Neural cell (in vitro differentiated cells): Measurements from ENCODE around the gene PLCE1.

Experiments
- EZH2 ChIP-seq: fragments of 200-600, 300-800 bp; shearing (Covaris generic), sonication (generic); IDR thresholded peaks from 2 replicates; pipeline ENCODE4 v1.6.1; 2014; ENCODE audit warnings: antibody characterized with exemption, low read length, borderline replicate concordance, mild to moderate bottlenecking; ENCODE audit not compliant: insufficient read depth, poor library complexity, severe bottlenecking
- POLR2AphosphoS5 ChIP-seq: IDR thresholded peaks from 2 replicates; pipeline ENCODE4 v1.6.1; 2012
- RAD21 ChIP-seq: fragments of 450-650 bp; conservative IDR thresholded peaks from 2 replicates; pipeline ENCODE4 v1.6.1; 2014; ENCODE audit warnings: antibody characterized with exemption, mild to moderate bottlenecking, moderate library complexity
- TF ChIP-seq, protein P1 (sequence below): fragments of 450-650 bp; IDR thresholded peaks from 2 replicates; pipeline ENCODE4 v1.5.1; 2014; ENCODE audit warnings: antibody characterized with exemption, mild to moderate bottlenecking, moderate library complexity; ENCODE audit not compliant: poor library complexity, severe bottlenecking

GRCh38 chr10:93973748-93974445 is 19.8 kb upstream of the PLCE1 start:
- TF ChIP-seq, protein P1, sequence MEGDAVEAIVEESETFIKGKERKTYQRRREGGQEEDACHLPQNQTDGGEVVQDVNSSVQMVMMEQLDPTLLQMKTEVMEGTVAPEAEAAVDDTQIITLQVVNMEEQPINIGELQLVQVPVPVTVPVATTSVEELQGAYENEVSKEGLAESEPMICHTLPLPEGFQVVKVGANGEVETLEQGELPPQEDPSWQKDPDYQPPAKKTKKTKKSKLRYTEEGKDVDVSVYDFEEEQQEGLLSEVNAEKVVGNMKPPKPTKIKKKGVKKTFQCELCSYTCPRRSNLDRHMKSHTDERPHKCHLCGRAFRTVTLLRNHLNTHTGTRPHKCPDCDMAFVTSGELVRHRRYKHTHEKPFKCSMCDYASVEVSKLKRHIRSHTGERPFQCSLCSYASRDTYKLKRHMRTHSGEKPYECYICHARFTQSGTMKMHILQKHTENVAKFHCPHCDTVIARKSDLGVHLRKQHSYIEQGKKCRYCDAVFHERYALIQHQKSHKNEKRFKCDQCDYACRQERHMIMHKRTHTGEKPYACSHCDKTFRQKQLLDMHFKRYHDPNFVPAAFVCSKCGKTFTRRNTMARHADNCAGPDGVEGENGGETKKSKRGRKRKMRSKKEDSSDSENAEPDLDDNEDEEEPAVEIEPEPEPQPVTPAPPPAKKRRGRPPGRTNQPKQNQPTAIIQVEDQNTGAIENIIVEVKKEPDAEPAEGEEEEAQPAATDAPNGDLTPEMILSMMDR, result no peak
- TF ChIP-seq EZH2, result no peak
- TF ChIP-seq RAD21, result no peak
- TF ChIP-seq POLR2AphosphoS5, result no peak
